ENCODE data around the gene MTHFD2L. TPM values are rescaled to one million over a fixed set of nuclear protein-coding genes. Genes with fewer than 3 reads are reported as not detected.

Gene MTHFD2L
- total and polyA plus RNA-seq, 2 donors from 2014 or later, result 12.3 to 16.3 TPM

DNA sequence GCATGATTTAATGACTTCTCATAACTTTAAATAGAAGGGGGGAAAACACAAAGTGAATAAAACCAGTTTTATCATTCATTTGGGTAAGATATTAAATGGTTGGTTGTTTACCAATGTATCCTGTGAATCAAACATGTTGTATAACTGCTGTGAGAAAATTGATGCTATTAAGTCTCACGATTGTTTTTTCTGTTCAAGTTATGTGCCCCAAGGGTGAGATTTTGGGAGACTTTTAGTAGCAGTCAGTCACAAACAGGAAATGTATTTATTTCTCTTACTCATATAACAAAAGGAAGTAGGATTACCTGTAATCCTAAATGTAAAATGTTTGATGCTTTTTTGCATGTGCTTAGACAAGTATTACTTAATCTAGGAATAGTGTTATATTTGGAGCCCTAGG lies 39.2 kb downstream of the MTHFD2L start:
- no peaks in the 10 kb centered on the region for H3K4me1 ChIP-seq (ENCODE audit: control insufficient read depth in 2 of 3, insufficient read depth in 2 of 3, low read depth in 1 of 3, low read length in 3 of 3)
- intact Hi-C loops (cut with DNase I), result no loop called here
- no peaks in the 10 kb centered on the region for H3K27me3 ChIP-seq (ENCODE audit: control insufficient read depth, insufficient read depth, low read length)
- DNase-seq, result no peak
- peaks cover 0 to 6% (median 0%) of the 10 kb centered on the region in 3 donors for H3K36me3 ChIP-seq (ENCODE audit: control insufficient read depth in 2 of 3, insufficient read depth in 3 of 3, low read length in 3 of 3)
- no peak for TF ChIP-seq CTCF (IDR thresholded peaks at IDR 0.05; ENCODE audit: borderline replicate concordance, extremely low read depth, insufficient read depth)
- H3K4me3 ChIP-seq (ENCODE audit: low read length in 3 of 3), result no peak overlapping the region
- no peaks in the 10 kb centered on the region for H3K9me3 ChIP-seq (ENCODE audit: control insufficient read depth in 2 of 3, insufficient read depth in 1 of 3, low read length in 3 of 3)
- H3K9ac ChIP-seq (ENCODE audit: low read length in 3 of 3), result no peak overlapping the region
- H3K27ac ChIP-seq (ENCODE audit: low read depth in 2 of 2, low read length in 2 of 2), result no peak overlapping the region
- FAIRE-seq, result no peak

DNA sequence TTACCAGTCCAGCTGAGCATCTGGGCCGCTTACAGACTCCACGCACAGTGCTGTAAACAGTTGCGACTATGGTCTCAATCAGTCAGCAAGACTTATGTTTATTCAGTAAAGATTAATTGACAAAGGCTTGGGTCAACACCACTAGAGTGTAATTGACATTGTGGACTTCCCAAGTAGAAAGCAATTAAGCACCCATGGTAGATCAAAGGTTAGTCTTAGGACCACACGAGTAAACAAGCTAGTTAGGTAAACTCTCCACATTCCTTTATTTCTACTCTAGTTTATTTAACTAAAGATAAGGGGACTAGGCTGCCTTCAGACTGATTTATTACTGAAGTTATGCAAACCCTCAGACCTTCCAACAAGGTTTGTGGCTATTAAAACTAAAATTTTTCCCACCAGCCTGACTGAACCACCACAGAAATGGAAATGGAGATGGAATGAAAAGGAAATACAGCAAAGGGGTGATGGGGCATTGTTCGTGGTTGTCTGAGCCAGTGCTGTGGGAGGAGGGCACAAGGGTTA lies 44.2 kb downstream of the MTHFD2L start:
- Histone ChIP-seq H3K9me3 (ENCODE audit: control insufficient read depth in 2 of 3, insufficient read depth in 1 of 3, low read length in 3 of 3) (no peaks in the 10 kb centered on the region), H3K27me3 (ENCODE audit: control insufficient read depth, insufficient read depth, low read length) (no peaks in the 10 kb centered on the region), H3K4me3 (ENCODE audit: low read length in 3 of 3) (no peak overlapping the region), H3K4me1 (ENCODE audit: control insufficient read depth in 2 of 3, insufficient read depth in 2 of 3, low read depth in 1 of 3, low read length in 3 of 3) (no peaks in the 10 kb centered on the region), H3K27ac (ENCODE audit: low read depth in 2 of 2, low read length in 2 of 2) (no peak overlapping the region), H3K36me3 (ENCODE audit: control insufficient read depth in 2 of 3, insufficient read depth in 3 of 3, low read length in 3 of 3) (peaks cover 0 to 6% (median 0%) of the 10 kb centered on the region in 3 donors), H3K9ac (ENCODE audit: low read length in 3 of 3) (no peak overlapping the region)
- intact Hi-C loops (cut with DNase I), result no loop called here
- FAIRE-seq, result no peak
- TF ChIP-seq CTCF (IDR thresholded peaks at IDR 0.05; ENCODE audit: borderline replicate concordance, extremely low read depth, insufficient read depth), result no peak
- DNase-seq, result peak in 2 of 5 donors; percentile 30 to 37

DNA sequence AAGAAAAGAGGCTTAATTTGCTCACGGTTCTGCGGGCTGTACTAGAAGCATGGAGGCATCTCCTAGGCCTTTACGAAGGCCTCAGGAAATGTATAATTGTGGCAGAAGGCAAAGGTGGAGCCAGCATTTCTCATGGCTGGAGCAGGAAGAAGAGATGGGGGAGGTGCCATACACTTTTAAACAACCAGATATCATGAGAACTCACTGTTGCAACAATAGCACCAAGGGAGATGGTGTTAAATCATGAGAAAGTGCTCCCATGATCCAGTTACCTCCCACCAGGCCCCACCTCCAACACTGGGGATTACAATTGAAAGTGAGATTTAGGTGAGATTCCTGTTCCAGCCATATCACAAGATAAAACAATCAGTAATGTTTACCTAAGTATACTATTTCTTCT lies 45.5 kb downstream of the MTHFD2L start:
- Histone ChIP-seq H3K9ac (ENCODE audit: low read length in 3 of 3) (no peak overlapping the region), H3K4me1 (ENCODE audit: control insufficient read depth in 2 of 3, insufficient read depth in 2 of 3, low read depth in 1 of 3, low read length in 3 of 3) (no peaks in the 10 kb centered on the region), H3K27me3 (ENCODE audit: control insufficient read depth, insufficient read depth, low read length) (no peaks in the 10 kb centered on the region), H3K4me3 (ENCODE audit: low read length in 3 of 3) (no peak overlapping the region), H3K36me3 (ENCODE audit: control insufficient read depth in 2 of 3, insufficient read depth in 3 of 3, low read length in 3 of 3) (peaks cover 0 to 6% (median 2%) of the 10 kb centered on the region in 3 donors), H3K9me3 (ENCODE audit: control insufficient read depth in 2 of 3, insufficient read depth in 1 of 3, low read length in 3 of 3) (no peaks in the 10 kb centered on the region), H3K27ac (ENCODE audit: low read depth in 2 of 2, low read length in 2 of 2) (no peak overlapping the region)
- FAIRE-seq (no peak), DNase-seq (no peak)
- intact Hi-C loops (cut with DNase I), result no loop called here
- no peak for TF ChIP-seq CTCF (IDR thresholded peaks at IDR 0.05; ENCODE audit: borderline replicate concordance, extremely low read depth, insufficient read depth)

DNA sequence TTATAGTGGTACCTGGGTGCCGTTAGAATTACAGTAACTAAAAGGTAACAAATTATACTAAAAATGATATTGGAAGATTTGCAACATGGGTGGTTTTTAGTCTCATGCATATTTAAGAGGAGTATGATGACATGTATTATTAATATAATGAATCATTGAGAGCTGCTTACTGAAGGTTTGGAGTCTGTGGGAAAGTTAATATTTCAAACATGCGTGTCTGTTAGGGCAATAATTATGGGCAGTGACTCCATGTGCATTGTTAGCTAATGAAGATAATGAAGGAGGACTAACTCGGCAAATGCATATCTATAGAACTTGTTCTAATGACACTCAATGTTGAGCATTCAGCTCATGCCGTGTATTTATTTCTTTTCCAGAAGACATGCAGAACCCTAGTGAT lies 47.1 kb downstream of the MTHFD2L start:
- Histone ChIP-seq H3K27ac (ENCODE audit: low read depth in 2 of 2, low read length in 2 of 2) (no peak overlapping the region), H3K4me3 (ENCODE audit: low read length in 3 of 3) (no peak overlapping the region), H3K27me3 (ENCODE audit: control insufficient read depth, insufficient read depth, low read length) (no peaks in the 10 kb centered on the region), H3K9me3 (ENCODE audit: control insufficient read depth in 2 of 3, insufficient read depth in 1 of 3, low read length in 3 of 3) (no peaks in the 10 kb centered on the region), H3K4me1 (ENCODE audit: control insufficient read depth in 2 of 3, insufficient read depth in 2 of 3, low read depth in 1 of 3, low read length in 3 of 3) (no peaks in the 10 kb centered on the region), H3K9ac (ENCODE audit: low read length in 3 of 3) (no peak overlapping the region), H3K36me3 (ENCODE audit: control insufficient read depth in 2 of 3, insufficient read depth in 3 of 3, low read length in 3 of 3) (peaks cover 0 to 6% (median 2%) of the 10 kb centered on the region in 3 donors)
- intact Hi-C loops (cut with DNase I), result no loop called here
- FAIRE-seq, result no peak
- DNase-seq, result no peak
- no peak for TF ChIP-seq CTCF (IDR thresholded peaks at IDR 0.05; ENCODE audit: borderline replicate concordance, extremely low read depth, insufficient read depth)

Measured in kidney (tissue), 14 donors.